Endothelial cell (in vitro differentiated cells): Measurements from ENCODE around the gene STXBP1. TPM values are rescaled to one million over a fixed set of nuclear protein-coding genes. Genes with fewer than 3 reads are reported as not detected.

Experiments
- DNase-seq: peaks from one replicate; pipeline ENCODE4 v3.0.0; 2021; ENCODE audit warnings: low spot score
- H3K27ac Mint-ChIP-seq: one replicate; pipeline ENCODE4 v1.8.0; 2021; ENCODE audit warnings: mixed read lengths, inconsistent platforms; ENCODE audit not compliant: unreplicated experiment
- H3K27me3 Mint-ChIP-seq: one replicate; pipeline ENCODE4 v1.8.0; 2021; ENCODE audit warnings: mild to moderate bottlenecking, moderate library complexity, mixed read lengths, inconsistent platforms; ENCODE audit not compliant: unreplicated experiment
- H3K36me3 Mint-ChIP-seq: one replicate; pipeline ENCODE4 v1.8.0; 2021; ENCODE audit warnings: mild to moderate bottlenecking, low read depth, mixed read lengths, inconsistent platforms; ENCODE audit not compliant: unreplicated experiment
- H3K4me1 Mint-ChIP-seq: one replicate; pipeline ENCODE4 v1.8.0; 2021; ENCODE audit warnings: mild to moderate bottlenecking, mixed read lengths, inconsistent platforms; ENCODE audit not compliant: unreplicated experiment
- H3K4me3 Mint-ChIP-seq: one replicate; pipeline ENCODE4 v1.8.0; 2021; ENCODE audit warnings: mild to moderate bottlenecking, mixed read lengths, inconsistent platforms; ENCODE audit not compliant: unreplicated experiment
- H3K9me3 Mint-ChIP-seq: one replicate; pipeline ENCODE4 v1.8.0; 2021; ENCODE audit warnings: mixed read lengths, inconsistent platforms; ENCODE audit not compliant: unreplicated experiment
- CTCF ChIP-seq: fragments of 200-600 bp; sonication (generic); IDR thresholded peaks from one replicate; pipeline ENCODE4 v1.5.0; 2021; ENCODE audit warnings: antibody characterized with exemption; ENCODE audit not compliant: unreplicated experiment
- total RNA-seq: library from RNA; stranded (reverse); fragmentation: NEBNext Ultra II Directional; extraction: Animal tissue kit (Norgen Biotek cat#: 25700); gene quantifications from one replicate; pipeline ENCODE4 v1.2.1, GENCODE V29; 2021; ENCODE audit not compliant: unreplicated experiment

STXBP1 gene
- total RNA-seq, 1 donor from 2014 or later: 113 TPM

DNA sequence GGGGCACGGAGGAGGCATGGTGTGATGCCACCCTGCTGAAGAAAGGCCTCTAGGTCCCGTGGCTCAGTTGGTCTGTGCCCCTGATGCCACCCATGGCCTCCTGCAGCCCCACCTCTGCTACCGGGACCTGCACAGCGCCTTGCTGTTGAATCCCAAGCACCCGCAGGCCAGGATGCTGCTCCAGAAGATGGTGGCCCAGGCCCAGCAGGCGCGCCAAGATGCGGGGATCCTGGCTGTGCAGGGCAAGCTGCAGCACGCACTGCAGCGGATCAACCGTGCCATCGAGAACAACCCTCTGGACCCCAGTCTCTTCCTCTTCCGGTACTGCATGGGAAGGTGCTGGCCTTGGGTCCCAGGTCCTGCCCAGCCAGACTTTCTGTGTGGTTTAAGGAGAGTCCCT is 110.9 kb downstream of the STXBP1 start:
- H3K4me3 Mint-ChIP-seq: no peak overlapping the region
- H3K4me1 Mint-ChIP-seq: peaks cover 16% of the 10 kb centered on the region
- no peak for DNase-seq
- H3K27me3 Mint-ChIP-seq: peaks cover 6% of the 10 kb centered on the region
- TF ChIP-seq CTCF: no peak
- no peak overlapping the region for H3K27ac Mint-ChIP-seq
- no peaks in the 10 kb centered on the region for H3K36me3 Mint-ChIP-seq
- H3K9me3 Mint-ChIP-seq: no peaks in the 10 kb centered on the region

DNA sequence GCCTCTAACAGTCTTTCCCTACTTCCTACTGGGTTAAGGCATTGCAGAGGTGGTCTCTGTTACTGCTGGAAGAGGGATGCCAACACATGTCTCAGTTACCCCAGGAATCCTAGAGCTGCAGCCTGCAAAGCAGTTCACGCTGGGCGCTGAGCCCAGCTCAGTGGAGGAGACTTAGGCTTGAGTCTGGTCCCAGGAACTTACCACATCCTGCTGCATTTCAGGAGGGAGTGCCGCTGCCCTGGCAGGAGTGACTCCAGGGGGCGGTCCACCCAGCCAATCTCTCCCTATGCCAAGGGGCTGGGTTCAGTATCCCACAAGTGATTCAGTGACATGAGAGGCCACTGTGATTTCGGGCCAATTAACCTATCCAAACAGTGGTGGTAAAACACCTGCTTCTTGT is 111.4 kb downstream of the STXBP1 start:
- H3K27ac Mint-ChIP-seq: no peak overlapping the region
- no peaks in the 10 kb centered on the region for H3K36me3 Mint-ChIP-seq
- peaks cover 6% of the 10 kb centered on the region for H3K27me3 Mint-ChIP-seq
- DNase-seq: no peak
- no peaks in the 10 kb centered on the region for H3K9me3 Mint-ChIP-seq
- no peak for TF ChIP-seq CTCF
- H3K4me3 Mint-ChIP-seq: no peak overlapping the region
- peaks cover 16% of the 10 kb centered on the region for H3K4me1 Mint-ChIP-seq

DNA sequence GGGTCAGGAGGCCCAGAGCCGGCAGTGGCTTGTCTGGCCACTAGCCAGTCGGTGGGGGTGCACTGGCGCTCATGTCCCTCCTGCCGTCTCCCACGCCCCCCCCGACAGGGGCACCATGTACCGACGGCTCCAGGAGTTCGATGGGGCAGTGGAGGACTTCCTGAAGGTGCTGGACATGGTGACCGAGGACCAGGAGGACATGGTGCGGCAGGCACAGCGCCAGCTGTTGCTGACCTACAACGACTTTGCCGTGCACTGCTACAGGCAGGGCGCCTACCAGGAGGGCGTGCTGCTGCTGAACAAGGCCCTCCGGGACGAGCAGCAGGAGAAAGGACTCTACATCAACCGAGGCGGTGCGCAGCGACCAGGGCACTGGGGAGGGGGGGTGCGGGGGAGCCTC is 111.9 kb downstream of the STXBP1 start:
- no peak overlapping the region for H3K4me3 Mint-ChIP-seq
- no peaks in the 10 kb centered on the region for H3K36me3 Mint-ChIP-seq
- DNase-seq: no peak
- H3K9me3 Mint-ChIP-seq: no peaks in the 10 kb centered on the region
- no peak for TF ChIP-seq CTCF
- H3K4me1 Mint-ChIP-seq: peaks cover 16% of the 10 kb centered on the region
- no peak overlapping the region for H3K27ac Mint-ChIP-seq
- H3K27me3 Mint-ChIP-seq: peaks cover 6% of the 10 kb centered on the region

DNA sequence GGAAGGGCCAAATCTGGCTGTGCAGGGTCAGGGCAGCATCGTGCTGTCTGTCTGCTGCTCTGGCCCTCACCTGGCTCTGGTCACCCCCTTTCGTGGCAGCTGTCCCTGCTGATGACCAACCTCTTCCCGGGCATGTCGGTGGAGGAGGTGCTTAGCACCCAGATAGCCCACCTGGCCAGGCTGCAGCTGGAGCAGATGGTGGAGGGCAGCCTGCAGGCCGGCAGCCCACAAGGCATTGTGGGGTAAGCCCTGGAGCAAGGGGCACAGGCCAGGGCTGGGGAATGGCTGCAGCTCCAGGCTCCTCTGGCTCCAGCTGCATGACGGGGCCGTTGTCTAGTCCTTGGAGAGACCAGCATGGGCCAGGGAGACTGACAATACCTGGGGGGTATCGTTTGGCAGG is 114.8 kb downstream of the STXBP1 start:
- peaks cover 10% of the 10 kb centered on the region for H3K4me1 Mint-ChIP-seq
- peaks cover 2% of the 10 kb centered on the region for H3K27me3 Mint-ChIP-seq
- no peaks in the 10 kb centered on the region for H3K9me3 Mint-ChIP-seq
- no peak overlapping the region for H3K4me3 Mint-ChIP-seq
- no peaks in the 10 kb centered on the region for H3K36me3 Mint-ChIP-seq
- TF ChIP-seq CTCF: no peak
- H3K27ac Mint-ChIP-seq: no peak overlapping the region
- DNase-seq: no peak

DNA sequence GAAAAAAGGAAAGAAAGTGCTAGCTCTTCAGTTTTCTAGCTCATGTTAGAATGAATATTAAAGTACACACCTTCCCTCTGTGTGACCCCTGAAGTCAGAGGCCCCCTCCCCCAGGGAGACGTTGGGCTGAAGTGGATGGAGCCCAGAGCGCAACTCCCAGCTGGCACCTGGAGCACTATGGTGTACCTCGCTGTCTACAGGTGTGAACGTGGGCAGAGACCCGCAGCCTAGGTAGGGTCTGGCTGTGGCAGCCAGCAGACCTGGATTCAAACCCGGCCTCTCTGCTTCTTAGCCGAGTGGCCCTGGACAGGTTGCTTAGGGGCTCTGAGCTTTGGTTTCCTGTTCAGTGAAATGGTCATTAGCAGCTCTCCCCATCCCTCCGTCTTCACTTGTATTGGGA is 116.7 kb downstream of the STXBP1 start:
- no peaks in the 10 kb centered on the region for H3K9me3 Mint-ChIP-seq
- no peak overlapping the region for H3K4me3 Mint-ChIP-seq
- H3K4me1 Mint-ChIP-seq: peaks cover 9% of the 10 kb centered on the region
- peaks cover 5% of the 10 kb centered on the region for H3K36me3 Mint-ChIP-seq
- no peak for TF ChIP-seq CTCF
- no peak overlapping the region for H3K27ac Mint-ChIP-seq
- DNase-seq: no peak
- H3K27me3 Mint-ChIP-seq: peaks cover 3% of the 10 kb centered on the region
